GM19395 (cell line): Measurements from ENCODE around the gene UNC5B.

Experiments used
- ATAC-seq: cut with Tn5 transposase; IDR thresholded peaks from one replicate; pipeline ENCODE4 v1.9.1; 2021; ENCODE audit warnings: mild to moderate bottlenecking, moderate library complexity; ENCODE audit not compliant: unreplicated experiment

UNC5B gene

DNA sequence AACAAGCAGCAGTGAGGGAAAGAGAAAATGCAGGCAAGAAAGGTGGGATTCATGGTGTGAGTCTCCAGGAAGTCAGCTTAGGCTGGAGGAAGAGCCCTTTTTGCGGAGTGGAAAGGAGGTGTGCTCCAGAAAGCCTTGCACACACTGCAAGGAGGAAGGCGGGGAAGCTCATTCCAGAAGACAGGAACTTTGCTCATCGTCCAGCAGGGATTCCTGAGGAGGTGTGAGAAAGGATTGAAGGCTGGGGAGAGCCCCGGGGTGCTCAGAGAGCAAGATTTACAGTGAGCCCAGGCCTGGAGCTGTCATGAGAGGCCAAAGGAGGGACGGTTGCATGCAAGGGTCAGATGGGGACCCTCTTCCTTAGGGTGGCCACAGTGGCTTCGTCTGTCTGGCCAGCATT is 124.3 kb downstream of the UNC5B start:
- ATAC-seq: no peak

DNA sequence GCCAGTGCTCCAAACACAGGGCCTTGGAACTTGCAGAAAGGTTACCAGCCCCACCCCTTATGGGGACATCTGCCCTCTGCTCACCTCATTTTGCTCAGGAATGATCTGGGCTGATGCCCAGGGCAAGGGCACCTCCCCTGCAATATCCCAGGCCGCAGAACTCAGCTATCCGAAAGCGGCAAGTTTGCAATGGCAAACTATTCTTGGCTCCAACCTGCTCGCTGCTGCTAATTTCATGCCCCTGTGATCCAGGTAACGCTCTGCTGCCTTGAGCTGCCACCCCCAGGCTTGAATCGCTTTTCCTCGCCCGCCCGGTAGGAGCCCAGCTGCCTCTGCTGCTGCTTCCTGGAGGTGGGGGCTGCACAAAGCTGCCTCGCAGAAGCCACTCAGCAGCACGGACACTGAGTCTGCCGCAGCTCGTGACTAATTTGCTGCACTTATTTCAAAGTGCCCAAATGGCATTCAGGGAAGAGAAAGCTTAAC is 124.9 kb downstream of the UNC5B start:
- no peak for ATAC-seq

DNA sequence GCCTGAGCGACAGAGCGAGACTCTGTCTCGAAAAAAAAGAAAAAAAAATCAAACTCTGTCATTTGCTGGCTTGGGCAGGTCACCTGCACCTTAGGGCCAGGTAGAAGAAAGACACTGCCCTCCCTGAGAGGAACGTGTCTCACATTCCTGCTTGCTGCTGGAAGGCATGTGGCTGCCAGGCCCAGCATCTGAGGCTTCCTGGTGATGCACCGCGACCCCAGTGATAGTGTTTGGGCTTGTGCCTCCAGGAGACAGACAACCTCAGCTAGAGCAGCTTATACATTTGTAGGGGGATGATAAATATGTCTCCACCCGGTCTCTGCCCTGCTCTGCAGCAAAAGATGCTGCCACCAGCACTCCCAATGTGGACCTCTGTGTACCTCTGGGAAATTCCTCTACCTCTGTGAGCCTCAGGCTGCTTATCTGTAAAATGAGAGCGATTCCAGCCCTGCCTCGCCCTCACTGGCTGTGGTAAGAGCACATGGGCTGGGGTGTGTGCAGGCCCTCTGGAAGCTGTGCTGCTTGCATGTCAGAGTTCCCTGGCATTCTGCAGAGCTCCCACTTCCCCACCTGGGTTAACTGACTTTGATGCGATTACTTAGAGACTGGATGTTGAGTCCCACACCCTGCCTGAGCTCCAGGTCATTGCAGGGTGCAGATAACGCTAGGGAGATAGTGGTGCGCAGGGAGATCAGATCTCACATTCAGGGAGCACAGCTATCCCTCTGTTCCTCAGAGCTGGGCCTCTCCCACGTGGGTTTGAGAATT is 126.5 kb downstream of the UNC5B start:
- no peak for ATAC-seq

DNA sequence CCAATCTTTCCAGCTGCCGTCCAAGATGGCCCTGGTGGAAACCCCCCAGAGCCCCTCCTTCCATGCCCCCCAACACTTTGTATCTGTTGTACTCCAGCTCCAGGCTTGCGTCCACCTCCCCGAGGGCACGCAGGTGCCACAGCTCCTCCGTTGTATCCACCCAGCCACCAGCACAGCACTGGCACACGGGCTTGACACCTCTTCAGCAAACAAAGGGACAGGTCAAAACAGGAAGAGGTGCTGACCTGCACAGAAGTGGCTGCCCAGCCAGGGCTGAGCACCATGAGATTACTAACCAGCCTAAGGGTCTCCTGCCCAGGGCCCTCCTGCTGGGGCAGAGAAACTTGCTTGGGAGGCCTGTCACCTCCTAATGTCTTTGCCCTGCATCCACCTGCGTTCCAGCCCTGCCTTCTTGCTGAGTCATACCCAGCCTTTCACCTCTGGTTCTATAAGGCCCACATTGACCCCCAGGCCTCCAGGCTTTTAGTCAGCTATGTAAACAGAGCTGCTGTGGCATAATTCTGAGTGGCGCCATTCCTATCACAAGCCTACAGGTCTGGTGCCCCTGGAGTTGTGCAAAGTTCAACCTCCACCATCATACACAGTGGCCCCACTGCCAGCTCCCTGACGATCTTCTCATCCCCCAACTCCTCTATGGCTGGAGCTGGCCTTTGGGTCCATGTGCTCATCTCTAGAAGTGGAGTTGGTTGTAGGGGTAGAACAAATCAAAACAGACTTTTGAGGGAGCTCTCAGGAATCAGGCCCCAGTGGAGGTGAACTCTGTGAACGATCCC is 127.6 kb downstream of the UNC5B start:
- ATAC-seq: no peak

DNA sequence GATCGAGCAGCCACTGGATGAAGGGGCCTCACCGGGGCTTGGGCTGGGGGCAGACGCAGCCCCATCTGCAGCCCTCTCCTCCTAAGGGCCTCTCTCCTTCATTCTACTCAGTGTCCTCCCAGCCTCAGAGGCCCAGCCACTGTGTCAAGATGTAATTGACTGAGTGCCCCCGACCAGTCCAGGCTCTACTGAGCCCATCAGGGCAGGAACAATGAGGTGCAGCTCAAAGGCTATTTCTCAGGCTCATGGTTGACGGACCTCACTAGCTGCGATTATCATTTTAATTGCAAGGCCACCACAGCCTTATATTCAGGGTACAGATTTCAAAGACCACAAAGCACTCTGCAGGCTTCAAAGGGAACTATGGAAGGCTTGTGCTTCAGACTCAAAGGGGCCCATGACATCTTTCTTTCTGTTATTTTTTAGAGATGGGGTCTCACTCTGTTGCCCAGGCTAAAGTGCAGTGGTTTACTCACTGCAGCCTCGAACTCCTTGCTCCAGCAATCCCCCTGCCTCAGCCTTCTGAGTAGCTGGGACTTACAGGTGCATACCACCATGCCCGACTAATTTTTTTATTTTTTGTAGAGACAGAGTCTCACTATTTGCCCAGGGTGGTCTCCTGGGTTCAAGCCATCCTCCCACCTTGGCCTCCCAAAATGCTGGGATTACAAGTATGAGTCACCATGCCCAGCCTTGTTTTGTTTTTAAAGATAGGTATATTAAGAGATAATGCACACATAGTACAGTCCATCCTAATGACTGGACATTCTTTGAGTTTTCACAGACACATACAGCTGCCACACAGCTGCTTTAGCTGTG is 130.4 kb downstream of the UNC5B start:
- no peak for ATAC-seq

DNA sequence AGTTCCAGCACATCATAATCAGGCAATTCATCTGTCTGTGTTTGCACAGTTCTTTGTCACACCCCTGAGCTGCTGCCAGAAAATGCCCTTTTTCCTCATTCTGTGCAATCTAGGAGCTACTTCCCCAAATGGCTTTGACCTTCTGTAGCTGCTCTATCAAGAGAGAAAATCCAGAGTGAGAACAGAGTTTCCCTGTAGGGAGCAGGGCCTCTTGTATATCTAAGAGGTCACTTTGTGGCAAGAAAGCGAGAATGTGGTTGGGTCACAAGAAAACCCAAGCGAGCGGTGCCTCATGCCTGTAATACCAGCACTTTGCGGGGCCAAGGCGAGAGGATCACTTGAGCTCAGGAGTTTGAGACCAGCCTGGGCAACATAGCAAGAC is 131.0 kb downstream of the UNC5B start:
- ATAC-seq: no peak

DNA sequence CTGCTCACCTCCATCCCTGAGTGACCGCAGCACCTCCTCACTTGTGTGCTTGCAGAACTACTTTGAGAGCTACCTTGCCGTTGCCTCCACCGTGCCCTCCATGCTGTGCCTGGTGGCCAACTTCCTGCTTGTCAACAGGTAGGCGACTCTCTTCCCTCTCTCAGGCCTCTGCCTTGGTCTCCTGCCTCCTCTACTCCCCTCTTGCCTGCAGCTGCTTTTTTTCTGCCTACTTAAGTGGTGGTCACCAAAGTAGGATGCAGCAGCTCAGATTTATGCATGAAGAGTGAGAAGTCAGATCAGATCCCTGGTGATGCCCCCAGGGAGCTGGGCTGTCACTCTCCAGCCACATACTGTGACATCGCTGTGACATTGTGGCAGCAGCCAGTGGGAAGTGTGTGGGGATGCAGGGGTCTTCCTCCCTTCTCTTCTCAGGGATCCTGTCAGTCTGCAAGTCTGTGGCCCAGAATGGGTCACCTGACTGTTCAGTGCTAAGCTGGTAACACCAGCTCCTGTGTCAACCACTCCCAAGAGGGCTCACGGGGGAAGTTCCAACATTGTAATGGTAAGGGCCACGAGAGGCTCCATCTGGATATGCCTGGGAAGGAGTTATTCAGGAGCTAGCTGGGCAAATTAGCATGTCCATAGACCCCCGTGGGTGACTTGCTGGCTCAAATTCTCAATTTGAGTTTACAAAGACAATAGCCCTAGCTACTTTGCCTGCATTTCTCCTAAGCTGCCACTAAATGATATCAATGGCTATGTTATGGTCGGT is 132.0 kb downstream of the UNC5B start:
- no peak for ATAC-seq

DNA sequence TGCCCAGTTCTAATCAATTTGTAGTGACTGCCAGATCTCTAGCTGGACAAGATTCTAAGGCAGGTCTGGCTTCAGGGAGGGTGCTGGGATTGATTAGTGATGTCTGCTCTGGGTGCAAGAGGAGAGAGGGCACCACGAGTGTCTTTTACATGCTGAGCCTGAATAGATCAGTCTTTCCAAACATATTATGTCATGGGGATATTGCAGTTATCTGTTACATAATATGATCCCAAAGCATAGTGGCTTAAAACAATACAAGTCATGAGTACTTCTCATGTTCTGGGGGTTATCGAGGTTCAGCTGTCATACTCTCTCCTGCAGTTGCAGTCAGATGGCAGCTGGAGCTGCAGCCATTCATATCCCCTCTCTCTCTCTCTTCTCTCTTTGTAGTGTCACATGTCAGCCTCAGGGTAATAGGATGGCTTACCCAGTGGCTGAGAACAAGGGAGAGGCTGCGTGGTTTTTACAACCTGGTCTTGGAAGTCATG is 132.7 kb downstream of the UNC5B start:
- no peak for ATAC-seq

DNA sequence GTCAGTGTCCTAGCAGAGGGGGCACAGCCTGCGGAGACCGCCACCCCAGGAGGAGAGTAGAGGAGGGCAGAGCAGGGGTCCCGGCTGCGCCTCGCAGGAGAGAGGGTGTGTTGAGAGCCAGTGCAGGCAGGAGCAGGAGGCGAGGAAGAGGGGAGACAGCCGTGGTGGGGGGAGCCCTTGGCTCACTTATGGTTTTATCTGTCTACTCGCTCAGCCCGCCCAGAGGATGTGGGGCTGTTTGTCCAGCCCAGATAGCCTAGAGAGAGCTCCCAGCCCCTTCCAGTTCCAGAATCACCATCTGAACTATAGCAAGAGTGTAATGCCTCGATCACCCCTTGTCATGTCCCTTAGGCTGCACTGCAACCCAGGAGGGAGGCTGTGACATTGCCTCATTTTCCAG is 133.3 kb downstream of the UNC5B start:
- no peak for ATAC-seq

DNA sequence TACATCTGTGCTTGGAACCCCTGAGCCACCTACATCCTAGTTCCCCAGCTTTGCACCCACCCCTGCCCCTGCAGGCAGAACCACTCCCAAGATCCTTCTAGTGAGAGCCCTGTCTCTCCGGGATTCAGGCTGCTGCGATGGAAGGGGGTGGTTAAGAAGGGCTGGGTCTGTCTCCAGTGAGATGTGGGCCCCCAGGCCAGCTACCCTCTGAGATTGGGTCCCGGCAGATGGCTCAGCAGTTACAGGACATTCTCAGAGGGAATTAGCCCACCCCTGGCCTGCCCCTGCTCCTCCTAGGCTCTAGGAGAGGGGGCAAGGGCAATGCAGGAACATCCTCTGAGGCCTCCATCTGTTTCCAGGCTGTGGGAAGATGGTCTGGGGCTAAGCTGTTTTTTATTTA is 134.4 kb downstream of the UNC5B start:
- ATAC-seq: no peak

DNA sequence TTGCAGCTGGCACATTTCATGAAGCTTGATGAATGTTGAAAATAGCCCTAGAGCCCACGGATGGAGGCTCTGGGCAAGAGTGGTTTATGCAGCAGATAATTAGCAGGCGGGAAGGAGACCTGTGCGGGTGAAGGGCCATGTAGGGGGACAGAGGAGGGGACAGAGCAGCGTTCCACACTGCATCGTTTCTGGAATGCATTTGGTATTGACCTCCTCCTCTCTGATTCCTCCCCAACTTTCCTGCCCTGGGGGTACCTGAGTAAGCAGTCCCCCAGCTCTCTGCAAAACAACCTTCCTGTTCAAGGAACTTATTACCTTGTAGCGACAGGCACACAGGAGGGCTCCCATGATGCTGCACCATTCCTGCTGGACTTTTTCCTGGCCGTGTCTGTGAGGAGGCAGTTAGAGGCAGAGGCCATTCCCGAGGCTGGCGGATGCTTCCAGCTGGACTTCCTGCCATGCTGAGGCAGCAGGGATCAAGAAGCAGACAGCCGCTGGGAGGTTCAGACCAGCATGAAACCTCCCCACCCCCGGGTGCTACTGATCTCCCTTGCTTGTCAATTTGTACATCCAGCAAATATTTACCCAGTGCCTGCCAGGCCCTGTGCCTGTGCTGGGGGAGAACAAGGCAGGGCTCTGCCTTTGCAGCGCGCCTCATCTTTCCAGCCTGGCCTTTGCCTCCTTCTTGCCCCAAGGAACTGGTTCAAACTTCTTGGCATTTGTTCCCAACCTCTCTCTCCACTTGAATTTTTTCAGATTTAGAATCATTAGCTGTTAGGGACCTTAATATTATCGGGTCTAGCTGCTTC is 135.4 kb downstream of the UNC5B start:
- no peak for ATAC-seq

DNA sequence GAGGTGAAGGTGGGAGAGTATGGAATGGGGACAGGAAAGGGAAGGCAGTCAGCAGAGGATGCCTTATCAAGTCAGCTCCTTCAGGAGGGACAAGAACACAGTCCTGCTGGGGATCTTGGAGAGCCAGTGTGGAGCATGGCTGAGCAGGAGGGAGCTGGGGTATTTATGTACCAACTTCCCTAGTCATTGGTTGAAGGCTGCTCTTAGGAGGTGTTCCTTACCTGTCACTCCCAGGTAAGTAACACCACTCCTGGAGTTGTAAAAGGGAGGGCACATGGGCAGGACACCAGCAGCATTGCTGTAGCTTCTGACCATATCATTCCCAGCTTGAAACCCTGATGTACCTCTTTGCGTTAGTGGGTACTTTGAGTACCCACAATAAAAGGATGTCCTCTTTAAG is 136.5 kb downstream of the UNC5B start:
- ATAC-seq: no peak

DNA sequence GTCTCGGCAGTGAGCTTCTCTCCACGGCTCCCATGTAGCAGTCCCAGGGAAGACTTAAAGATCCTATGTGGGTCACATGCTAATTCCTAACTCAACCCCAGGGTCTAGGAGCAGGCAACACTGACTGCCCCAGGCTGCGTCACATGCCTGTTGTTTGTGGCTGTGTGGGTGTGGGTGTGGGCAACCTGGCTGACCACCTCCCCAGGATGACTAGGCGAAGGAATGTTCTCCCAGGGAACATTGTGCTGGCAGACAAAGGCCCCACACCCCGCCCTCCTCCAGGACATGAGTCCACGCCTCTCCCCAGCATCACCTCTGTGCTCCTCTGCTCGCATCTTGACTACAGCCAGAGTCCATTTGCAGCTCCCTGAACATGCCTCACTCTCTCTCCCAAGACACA is 137.0 kb downstream of the UNC5B start:
- no peak for ATAC-seq

DNA sequence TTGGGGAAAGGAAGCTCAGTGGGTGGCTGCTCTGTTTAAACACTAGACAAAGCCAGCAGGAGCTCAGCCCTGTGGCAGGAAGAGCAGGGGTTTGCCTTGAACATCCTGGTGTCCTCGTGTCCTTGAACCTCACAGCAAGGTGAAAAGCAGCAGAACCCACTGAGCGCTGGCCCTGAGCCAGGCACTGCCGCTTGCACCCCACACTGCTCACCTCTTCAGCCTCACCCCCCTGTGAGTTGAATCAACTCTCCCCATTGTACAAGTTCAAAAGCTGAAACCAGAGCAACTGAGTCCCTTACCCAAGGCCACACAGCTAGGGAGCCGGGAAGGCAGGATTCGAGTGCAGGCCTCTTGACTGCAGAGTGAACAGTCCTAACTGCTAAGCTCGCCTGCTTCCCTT is 138.7 kb downstream of the UNC5B start:
- ATAC-seq: no peak

DNA sequence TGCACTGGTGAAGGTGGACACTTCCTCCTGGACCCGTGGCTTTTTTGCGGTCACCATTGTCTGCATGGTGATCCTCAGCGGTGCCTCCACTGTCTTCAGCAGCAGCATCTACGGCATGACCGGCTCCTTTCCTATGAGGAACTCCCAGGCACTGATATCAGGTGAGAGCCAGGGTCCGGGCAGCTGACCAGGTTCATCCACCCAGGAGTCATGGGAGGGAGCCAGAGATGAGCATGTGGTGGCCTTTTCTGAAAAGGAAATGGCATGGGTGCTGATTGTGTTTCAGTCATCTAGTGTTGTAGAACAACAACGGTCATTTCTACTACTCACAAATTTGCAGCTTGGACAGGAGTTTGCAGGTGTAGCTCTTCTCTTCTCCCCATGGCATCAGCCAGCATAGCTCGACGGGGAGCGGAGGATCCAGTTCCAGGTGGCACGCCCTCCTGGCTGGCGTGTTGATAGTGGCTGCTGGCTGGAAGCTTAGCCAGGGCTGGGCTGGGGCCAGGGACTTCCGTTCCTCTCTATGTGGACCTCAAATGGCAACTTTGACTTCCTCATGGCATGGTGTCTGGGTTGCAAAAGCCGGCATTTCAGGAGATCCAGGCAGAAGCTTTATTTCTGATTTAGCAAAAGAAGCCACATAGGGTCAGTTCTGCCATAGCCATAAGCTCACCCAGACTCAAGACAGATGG is 139.4 kb downstream of the UNC5B start:
- ATAC-seq: no peak
